Activated CD8-positive, alpha-beta memory T cell treated with anti-CD3 and anti-CD28 coated beads for 48 hours (primary cell): Measurements from ENCODE around the gene COL5A1.
"Not testable (repeated sequence)": the region's sequence is repeated elsewhere in the genome, so short reads cannot be mapped to it uniquely, and the experiment has no call there.

ENCODE experiments used
- DNase-seq, 3 experiments: peaks; one replicate each; pipeline ENCODE4 v3.0.0-alpha.2; 2020; ENCODE audit warnings: low read depth in 2 of 3, low spot score in 2 of 3

The COL5A1 gene

DNA sequence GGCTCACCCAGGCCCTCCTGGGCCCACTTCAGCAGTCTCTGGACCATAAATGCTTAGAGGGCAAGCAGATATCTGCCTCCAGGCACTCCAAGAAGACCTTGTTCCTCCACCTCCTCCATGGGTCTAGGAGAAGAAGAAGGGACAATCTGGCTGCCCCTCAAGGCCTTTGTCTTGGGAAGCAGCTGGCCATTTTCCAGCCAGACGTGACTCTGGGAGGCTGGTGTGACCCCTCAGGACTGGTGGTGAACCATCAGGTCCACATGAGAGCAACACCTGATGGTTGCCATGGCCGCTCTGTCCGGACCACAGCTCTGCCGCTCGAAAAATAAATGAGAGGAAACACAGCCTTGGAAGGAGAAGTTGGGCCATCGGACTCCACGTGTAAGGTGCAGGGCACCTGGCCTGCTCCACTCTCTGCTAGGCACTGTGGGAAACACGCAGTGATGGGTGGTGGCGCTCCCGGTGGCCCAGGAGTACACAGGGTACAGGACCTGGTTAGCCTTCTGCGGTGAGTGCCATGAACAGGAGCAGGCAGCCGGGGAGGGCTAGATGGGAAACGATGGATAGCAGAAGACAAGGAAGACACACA, 3.0 kb upstream of the COL5A1 start:
- DNase-seq: no peak

DNA sequence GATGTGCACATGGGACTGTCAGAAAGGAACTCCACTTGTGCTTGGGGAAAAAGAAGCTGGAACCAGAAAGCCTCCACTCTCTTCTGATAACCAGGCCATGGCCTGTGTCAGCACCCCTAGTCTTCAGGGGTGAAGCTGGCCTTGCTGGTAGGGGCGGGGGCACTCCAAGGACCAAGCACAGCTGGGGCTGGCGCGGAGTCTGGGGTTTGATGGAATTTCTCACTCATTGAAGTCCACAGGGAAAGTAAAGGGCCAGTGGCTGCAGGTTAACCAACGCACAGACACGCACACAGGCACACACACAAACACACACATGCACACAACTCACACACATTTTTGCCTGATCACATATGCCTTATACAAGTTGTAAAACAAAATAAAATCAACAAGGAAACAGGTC, 1.6 kb upstream of the COL5A1 start:
- no peak for DNase-seq

DNA sequence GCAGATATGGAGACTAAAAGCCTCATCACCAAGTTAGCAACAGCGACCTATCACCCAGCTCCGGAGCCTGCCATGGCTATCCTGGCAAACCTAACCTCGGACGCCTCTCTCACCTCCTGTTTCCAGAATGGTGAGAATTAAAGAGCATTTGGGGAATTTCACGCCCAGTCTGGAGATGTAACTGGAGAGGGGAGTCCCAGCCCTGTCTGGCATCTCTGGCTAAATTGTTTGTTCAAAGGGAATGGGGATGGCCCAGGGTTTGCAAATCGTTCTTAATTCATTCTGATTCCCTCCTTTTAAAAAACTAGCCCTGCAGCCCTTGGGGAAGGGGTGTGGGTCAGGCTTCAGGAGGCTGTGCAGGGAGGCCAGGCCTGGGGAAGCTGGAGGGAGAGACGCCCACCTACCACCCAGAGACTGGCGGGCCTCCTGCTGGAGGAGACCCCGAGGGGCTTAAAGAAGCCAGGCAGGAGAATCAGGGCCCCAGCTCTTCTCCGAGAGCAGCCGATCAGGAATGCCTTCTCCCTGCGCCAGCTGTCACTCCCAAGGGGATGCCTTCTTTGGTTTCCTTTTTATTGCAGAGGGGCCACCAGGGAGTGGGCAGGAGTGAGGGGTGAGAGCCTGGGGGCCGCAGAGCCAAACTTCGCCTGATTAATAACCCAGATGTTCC, 964 bp upstream of the COL5A1 start:
- DNase-seq: no peak

DNA sequence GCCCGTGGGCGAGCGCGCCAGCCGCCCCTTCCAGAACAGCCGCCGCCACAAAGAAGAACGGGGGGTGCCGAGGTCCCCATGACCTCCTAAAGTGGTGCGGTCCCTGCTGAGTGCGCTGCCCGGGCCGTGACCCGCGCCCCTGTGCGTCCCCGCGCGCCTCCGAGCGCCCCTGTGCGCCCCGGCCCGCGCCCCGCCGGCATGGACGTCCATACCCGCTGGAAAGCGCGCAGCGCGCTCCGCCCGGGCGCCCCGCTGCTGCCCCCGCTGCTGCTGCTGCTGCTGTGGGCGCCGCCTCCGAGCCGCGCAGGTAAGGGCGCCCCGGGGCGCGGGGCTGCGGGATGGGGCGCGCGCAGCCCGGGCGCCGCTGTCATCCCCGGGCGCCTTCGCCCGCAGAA, 384 bp downstream of the COL5A1 start:
- no peak for DNase-seq

DNA sequence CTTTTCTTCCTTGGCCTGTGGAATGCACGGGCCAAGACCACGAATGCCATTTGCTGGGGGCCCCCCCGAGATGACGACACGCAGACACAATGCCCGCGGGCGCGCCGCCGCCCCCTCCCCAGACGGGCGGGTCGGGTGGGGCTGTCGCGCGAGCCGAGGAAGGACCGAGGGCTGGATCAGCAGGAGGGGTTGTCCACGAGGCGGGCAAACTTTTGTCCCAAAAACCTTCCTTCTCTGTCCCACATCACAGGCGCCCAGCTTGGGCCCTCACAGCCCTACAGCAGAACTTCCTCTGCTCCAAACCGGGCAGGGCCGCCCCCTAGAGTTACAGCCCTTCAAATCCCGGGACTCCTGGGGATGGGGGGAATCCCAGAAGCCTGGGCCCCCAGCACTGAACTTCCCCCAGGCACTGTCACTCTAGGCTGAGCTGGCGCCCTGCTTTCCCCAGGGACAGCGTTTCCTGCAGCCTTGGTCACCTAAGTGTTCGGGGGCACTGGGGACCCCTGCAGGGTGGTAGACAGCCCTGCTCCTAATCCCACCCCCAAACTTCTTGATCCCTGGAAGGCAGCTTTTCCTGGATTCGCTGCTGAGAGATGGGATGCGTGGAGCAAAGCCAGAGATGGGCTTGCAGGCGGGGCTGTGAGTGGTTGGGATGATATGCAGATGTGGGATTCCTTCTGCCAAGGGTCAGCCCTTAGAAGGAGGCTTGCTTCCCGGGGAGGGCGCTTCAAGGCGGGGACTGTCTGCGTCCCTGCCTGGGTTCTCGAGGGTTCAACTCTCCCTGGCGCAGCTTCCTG, 980 bp downstream of the COL5A1 start:
- DNase-seq: no peak

DNA sequence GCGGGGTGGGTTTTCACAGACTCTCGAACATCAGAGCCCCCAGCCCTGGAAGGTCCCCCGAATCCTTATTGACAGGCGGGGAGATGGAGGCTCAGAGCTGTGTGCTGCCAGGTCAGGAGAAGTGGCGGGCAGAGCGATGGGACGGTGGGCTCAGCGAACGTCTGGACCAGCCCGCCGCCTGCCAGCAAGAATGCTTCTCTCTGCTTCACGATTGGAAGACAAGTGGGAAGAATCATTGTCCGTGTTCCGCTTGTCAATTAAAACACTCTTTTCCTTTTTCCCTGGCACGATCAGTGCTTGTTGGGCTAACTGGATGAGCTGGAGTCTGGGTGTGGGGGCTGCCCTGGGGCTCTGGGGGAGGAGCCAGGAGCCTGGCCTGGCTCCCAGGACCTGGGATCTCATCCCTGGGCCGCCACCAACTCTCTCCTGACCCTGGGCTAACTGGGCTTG, 1.6 kb downstream of the COL5A1 start:
- no peak for DNase-seq

DNA sequence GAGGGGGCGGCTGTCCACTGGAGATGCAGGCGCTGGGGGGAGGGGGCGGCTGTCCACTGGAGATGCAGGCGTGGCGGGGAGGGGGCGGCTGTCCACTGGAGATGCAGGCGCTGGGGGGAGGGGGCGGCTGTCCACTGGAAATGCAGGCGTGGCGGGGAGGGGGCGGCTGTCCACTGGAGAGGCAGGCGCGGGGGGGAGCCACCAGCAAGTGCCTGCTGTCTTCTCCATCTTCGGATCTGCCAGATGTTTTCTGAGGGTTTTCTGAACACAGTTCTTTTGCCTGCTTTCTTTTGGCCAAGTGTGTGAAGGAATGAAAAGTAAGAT, 2.8 kb downstream of the COL5A1 start:
- DNase-seq: not testable (repeated sequence)

DNA sequence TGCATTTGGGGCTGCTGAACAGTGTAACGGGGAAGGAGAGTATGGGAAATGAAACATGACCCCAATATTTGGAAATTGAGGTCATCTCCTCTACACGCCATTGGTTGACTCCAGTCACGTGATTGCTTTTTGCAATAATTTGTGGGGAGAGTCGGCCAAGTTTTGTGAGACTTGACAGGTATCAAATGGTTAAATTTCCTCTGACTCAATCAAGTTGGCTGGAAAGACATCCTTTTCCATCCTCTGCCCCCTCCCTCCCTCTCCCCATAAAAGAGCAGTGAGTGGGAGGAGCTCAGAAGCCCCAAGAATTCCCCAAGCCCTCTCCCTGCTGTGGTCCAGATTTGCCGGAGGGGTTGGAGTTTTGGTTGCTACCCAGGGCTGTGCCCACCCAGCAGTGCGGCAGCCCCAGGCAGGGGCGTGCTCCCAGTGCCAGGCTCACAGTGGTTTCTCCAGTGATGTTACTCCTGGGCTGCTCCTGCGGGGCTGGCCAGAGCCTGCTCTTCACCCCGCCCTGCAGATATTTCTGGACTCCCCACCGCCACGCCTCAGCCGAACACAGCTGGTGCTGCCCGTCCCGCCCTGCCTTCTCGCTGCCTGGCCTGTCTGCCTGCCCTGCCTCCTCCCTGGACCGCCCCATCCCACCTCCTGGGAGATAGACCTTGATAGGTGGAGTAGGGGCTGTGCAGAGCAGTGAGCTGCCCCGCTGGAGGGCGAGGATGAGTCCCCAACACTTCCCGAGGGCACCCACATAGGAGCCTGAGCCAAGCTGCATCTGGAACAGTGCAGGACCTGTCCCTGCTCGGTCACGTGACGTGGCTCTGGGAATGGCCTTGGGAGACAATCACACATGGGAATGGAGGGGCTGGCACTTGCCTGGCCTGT, 3.4 kb downstream of the COL5A1 start:
- no peak for DNase-seq

DNA sequence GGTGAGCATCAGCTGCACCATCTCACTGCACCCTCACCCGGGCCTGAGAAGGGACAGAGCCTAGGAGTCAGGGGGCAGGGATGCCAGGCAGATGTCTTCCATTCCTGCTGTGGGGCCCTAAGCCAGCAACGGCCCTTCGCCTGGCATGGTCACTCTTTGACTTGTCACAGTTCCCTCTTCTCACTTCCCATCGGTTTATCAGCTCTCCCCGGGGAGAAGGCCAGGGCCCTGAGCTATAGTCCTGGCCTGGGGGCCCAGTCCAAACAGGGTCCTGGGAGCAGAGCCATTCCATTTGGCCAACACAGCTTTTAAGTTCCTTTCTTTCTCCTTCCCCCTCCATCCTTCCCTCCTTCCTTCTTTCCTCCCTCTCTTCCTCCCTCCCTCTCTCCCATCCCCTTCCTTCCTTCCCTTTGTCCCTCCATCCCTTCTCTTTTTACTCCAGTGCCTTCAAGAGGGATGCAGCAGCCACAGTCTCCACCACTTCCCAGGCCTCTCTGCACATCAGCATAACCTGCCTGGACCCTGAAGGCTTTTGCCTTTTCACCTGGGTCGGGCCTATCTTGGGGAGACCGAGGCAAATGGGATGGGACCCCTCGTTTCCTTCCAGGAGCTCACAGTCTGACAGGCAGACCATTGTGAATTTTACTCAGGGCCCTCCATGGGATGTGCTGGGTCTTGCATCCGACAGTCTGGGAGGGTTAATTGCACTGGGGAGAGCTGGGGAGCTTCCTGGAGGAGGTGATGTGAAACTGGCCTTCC, 4.2 kb downstream of the COL5A1 start:
- DNase-seq: no peak

DNA sequence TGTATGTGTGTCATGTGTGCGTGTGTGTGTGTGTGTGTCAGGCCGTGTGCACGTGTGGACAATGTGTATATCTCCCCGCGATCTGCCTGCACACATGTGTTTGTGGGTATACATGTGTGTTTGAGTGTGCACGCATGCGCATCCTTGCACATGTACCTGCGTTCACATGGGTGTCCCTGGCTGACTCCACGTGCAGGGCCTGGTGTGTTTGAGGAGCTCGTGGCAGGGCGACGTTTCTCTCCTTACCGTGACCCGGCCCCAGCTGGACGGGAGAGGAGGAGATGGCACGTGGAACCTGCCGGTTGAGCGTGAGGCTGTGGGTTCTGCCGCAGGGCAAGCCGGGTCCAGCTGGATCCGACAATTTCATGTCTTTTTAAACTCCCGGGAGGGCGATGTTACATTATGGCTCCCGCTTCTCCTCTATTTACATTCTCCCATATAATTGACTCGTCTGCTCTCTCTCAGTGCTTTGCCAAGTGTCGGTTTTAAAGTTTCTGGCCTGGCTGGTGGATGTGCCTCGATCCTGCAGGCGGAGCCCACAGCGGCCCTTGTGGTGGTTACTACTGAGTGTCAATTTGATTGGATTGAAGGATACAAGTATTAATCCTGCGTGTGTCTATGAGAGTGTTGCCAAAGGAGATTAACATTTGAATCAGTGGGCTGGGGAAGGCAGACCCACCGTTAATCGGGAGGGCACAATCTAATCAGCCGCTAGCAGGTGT, 5.9 kb downstream of the COL5A1 start:
- DNase-seq: no peak

DNA sequence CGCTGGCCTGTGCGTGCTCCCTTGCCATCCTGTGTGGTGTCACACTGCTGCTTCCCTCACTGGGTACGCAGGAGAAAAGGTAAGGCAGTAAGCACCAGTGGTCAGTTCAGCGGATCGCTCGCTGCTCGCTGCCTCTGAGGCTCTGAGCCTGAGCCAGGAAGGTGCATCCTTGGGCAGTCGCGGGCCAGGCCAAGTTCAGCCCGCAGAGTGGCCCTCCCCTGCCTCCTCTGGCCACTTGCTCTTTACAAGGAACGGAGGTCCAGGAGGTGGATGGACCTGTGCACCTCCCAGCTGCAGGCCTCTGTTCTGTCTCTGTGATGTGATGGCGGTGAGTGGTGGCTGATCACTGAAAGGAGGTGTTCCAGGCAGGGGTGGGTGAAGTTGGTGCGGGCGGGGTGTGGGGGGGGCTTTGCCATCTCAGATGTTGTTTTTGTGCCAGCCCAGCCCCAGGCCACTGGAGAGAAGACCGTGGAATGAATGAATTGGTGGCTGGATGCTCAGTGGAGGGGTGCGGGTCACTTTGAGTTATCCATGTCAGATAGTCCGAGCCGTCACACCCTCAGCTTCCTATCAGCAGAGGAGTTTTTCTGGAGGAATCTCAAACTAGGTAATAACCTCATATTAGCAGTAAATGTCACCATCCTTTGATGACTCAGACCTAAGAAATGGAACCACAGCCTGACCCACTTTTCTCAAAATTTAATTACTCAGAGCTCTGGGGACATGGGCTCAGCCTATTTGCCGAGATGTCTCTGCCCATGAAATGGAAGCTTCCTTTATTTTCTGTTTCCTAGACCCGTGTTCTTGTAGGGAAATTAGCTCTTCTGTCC, 7.3 kb downstream of the COL5A1 start:
- no peak for DNase-seq

DNA sequence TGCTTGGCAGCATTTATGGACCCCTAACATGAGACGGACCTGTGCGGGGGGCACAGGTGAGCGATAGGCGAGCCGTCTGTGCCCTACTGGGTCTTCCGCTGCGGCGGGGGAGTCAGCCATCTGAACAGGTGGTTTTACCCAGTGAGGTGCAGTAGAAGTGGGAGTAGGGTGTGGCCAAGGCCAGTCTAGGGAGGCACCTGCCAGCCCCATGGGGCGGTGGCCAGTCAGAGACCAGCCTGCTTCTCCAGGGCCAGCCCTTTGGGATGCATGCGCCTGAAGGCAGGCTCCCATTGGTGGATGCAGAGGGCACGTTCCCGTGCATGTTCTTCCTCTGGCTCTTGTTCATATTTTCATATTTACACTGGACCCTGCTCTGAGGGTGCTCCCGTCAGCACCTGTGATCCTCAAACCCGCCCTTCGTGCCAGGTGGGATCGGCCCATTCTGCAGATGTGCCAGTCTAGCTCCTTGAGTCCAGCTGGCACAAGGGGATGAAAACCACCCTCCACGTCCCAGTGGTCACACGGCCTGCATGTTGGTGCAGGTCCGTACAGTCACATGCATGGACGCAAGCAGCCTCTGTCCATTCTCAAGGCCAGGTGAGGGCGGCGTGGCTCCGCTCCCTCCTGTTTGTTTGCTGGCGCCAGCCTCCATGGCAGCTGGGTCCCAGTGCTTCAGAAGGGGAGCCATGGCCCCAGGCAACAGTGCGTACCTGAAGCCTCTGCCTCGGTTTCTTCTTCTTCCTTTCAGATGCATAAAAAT, 9.0 kb downstream of the COL5A1 start:
- DNase-seq: no peak

DNA sequence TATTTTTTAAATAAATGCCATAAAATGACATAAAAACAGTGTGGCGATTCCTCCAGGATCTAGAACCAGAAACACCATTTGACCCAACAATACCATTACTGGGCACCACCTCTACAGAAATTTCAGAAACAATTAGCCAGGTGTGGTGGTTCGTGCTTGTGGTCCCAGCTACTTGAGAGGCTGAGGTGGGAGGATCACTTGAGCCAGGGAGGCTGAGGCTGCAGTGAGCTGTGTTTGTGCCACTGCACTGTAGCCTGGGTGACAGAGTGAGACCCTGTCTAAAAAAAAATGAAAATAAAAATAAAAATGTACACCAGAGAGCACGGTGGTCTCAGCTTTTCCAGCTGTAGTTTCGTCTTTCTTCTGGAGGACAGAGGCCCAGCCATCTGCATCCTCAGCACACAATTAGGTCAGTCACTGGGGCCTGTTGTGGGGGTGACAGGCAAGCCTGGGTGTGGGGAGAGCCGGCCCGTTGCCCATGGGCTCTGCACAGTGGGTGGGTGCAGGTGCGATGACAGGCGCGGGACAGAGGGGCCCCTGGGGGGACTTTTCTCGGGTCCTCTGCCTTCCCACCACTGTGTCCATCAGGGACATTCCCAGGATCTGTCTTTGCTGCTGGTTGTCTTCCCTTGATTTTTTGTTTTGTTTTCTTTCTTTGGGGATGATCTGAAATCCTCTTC, 9.8 kb downstream of the COL5A1 start:
- no peak for DNase-seq

DNA sequence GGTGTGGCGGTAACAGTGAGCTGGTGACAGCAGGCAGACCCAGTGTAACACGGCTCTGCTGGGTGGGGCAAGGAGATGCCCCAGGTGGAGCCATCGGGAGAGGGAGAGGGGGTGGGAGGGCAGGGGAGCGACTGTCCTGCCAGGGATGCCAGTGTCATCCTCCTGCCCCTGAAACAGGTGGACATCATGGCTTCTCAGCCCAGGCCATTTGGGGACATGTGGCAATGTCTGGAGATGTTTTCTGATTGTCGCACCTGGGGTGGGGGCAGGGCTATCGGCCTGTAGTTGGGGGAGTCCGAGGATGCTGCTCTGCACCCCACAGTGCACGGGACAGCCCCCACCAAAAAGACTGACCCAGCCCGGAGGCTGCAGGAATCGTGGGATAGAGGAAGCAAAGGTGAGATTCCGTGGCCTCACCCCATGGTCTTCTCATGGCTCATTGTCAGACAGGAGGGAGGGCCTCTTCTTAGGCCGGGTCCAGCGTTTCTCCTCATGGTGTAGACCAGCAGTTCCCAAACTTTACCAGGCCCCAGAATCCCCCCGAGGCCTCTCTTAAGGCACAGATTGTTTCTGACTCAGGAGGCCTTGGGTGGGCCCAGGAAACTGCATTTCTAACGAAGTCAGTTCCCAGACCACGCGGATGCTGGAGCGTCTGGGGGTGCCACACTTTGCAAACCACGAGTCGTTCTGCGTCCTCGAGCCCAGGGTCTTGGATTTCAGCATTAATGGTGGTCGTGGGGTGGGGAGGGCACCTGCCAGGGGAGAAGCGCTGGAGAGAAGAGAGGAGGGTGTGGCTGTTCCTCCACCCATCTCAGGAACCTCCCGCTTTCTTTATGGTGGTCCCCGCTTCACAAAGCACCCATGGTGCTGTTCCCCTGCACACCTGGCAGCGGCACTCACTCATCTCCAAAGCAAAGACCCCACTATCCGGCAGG, 11.0 kb downstream of the COL5A1 start:
- no peak for DNase-seq

DNA sequence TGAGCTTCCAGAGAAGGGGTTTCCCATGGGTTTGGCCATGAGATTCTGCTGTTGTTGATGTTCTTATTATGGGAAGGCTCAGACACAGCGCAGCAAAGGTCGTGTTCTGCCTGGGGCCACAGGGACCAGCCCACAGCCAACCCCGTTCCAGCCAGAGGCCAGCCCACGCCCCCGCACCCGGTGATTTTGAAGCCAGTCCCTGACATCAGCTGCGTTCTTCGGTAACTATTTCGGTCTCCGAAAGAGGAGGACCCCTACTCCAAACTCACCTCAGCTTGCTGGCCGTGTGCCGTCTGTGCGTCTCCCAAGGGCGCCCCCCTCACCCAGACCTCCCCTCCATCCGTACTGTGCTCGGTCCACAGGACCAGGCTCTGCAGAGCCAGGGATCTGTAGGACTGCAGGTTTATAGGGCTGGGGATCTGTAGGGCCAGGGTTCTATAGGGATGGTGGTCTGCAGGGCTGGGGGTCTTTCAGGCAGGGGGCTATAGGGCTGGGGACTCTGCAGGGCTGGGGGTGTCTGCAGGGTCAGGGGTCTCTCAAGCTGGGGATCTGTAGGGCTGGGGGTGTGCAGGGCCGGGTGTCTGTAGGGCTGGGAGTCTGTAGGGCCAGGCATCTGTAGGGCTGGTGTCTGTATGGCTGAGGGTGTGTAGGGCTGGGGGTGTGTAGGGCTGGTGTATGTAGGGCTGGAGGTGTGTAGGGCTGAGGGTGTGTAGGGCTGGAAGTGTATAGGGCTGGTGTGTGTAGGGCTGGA, 11.8 kb downstream of the COL5A1 start:
- DNase-seq: no peak

DNA sequence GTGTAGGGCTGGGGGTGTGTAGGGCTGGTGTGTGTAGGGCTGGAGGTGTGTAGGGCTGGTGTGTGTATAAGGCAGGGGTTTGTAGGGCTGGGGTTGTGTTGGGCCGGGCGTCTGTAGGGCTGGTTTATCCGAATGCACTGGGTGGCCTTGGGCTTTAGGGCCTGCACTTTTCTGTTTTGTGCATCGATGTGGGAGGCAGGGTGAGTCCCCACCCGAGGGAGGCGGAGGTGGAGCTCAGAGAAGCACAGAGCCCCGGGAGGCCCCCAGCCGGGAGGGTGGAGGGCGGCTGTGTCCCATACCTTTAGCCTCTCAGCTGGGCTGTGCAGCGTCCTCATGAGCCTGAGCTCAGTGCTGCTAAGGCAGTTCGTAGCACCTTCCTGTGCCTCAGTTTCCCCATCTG, 13.5 kb downstream of the COL5A1 start:
- DNase-seq: no peak
